Memory B cell (primary cell): Measurements from ENCODE around the gene EPB41L2.
"Not testable (repeated sequence)": the region's sequence is repeated elsewhere in the genome, so short reads cannot be mapped to it uniquely, and the experiment has no call there.

Experiments used
- ATAC-seq: fragments of 150-1000 bp; cut with Tn5 transposase; 2 replicates; pipeline ENCODE4 v1.10.0; 2021; ENCODE audit warnings: low read depth, mild to moderate bottlenecking, moderate library complexity
- DNase-seq, 2 donors: peaks; one replicate each; pipeline ENCODE4 v3.0.0; 2022; ENCODE audit warnings: low spot score in 2 of 2
- H3K27ac Mint-ChIP-seq: one replicate; pipeline ENCODE4 v1.8.0; 2022; ENCODE audit warnings: mild to moderate bottlenecking, moderate library complexity, mixed read lengths
- H3K27me3 Mint-ChIP-seq: one replicate; pipeline ENCODE4 v1.8.0; 2022; ENCODE audit warnings: mixed read lengths
- H3K36me3 Mint-ChIP-seq: one replicate; pipeline ENCODE4 v1.8.0; 2022; ENCODE audit warnings: mild to moderate bottlenecking, mixed read lengths
- H3K4me1 Mint-ChIP-seq: one replicate; pipeline ENCODE4 v1.8.0; 2022; ENCODE audit warnings: mixed read lengths
- H3K4me3 Mint-ChIP-seq: one replicate; pipeline ENCODE4 v1.8.0; 2022; ENCODE audit warnings: mild to moderate bottlenecking, moderate library complexity, mixed read lengths
- H3K9me3 Mint-ChIP-seq: one replicate; pipeline ENCODE4 v1.8.0; 2022; ENCODE audit warnings: mixed read lengths

Gene EPB41L2

DNA sequence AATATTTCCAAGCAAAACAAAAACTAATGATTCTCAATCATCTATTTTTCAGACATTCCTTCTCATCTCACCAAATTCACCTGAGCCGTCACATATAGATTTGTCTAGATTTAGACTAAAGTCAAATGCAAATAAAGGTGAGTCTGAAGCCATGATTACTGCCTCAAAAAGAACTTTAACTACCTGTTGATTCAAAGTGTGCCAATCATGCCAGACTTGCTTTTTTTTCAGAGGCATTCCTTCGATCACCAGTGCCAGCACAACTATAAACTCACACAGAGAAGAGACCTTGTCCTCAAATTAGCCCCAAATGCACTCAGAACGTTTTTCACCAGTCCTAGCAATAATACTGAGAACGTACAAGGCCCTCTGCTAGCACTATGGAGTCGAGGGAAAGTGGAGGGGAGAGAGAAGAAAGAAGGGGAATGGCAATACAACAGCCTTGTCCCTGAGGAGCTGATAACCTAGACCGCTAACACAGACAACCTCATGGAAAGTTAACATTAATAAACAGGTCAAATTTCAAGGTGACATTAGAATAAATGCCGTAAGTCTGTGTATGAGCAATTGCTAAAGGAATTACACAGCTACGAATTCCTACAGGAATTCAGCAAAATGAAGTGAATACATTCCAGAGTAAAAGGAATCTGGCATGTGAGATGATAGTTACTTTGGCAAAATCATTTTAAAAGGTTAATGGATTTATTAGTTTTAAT, 60.9 kb downstream of the EPB41L2 start:
- DNase-seq = no peak
- H3K4me3 Mint-ChIP-seq = no peak overlapping the region
- no peak for ATAC-seq
- H3K27ac Mint-ChIP-seq = no peak overlapping the region
- peaks cover 27% of the 10 kb centered on the region for H3K4me1 Mint-ChIP-seq
- H3K27me3 Mint-ChIP-seq = no peaks in the 10 kb centered on the region
- peaks cover 4% of the 10 kb centered on the region for H3K9me3 Mint-ChIP-seq
- H3K36me3 Mint-ChIP-seq = peaks cover 7% of the 10 kb centered on the region

DNA sequence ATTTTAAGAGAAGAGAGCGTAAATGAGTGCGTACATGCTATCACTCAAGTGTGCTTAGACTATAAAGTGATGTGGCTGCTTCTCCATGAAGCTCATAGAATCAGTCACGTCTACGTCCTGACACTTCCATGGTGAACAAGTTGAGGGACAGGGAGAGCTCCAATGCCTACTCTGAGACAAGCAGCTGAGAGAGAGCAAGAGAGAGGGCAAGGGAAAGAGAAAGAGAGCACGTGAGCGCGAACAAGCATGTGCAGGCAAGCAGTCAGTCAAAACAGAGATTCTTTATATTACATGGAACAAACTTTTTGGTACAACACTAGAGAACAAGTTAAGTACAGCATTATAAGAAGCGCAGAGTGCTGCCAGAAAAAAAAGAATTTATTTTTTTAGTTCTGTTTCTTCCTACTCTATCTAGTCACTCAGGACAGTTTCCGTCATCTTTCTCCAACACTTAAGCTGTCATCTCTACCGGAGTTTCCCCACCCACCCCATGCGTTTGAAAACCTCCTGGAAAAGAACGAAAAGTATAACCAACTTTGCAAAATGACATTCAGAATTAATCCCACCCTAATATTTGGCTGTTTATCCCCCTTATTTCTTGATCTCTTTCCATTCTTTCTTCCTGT, 61.8 kb downstream of the EPB41L2 start:
- no peak overlapping the region for H3K27ac Mint-ChIP-seq
- H3K36me3 Mint-ChIP-seq = peaks cover 1% of the 10 kb centered on the region
- H3K9me3 Mint-ChIP-seq = no peaks in the 10 kb centered on the region
- H3K4me1 Mint-ChIP-seq = peaks cover 24% of the 10 kb centered on the region
- no peak overlapping the region for H3K4me3 Mint-ChIP-seq
- no peak for DNase-seq
- ATAC-seq = no peak
- H3K27me3 Mint-ChIP-seq = no peaks in the 10 kb centered on the region

DNA sequence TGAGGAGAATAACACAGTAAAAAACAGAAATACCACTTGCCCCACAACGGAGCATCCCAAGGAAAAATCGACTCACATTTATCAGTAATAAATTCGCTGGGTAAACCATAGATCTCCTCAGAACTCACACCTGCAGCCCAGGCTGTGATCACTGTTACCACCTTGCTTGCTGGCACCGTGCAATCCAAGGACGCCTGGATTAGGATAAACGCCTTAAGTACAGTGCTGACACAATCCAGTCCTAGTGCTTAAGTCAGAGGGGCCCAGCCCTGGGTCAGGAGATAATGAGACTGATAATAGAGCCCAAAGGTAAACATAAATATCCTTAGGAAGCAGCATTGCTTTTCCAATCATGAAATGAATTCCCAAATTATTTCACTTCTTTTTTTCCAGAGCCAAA, 62.5 kb downstream of the EPB41L2 start:
- no peak for DNase-seq
- Mint-ChIP-seq H3K4me1 (peaks cover 22% of the 10 kb centered on the region), H3K9me3 (peaks cover 1% of the 10 kb centered on the region), H3K27ac (no peak overlapping the region), H3K36me3 (peaks cover 3% of the 10 kb centered on the region), H3K27me3 (no peaks in the 10 kb centered on the region), H3K4me3 (no peak overlapping the region)
- no peak for ATAC-seq

DNA sequence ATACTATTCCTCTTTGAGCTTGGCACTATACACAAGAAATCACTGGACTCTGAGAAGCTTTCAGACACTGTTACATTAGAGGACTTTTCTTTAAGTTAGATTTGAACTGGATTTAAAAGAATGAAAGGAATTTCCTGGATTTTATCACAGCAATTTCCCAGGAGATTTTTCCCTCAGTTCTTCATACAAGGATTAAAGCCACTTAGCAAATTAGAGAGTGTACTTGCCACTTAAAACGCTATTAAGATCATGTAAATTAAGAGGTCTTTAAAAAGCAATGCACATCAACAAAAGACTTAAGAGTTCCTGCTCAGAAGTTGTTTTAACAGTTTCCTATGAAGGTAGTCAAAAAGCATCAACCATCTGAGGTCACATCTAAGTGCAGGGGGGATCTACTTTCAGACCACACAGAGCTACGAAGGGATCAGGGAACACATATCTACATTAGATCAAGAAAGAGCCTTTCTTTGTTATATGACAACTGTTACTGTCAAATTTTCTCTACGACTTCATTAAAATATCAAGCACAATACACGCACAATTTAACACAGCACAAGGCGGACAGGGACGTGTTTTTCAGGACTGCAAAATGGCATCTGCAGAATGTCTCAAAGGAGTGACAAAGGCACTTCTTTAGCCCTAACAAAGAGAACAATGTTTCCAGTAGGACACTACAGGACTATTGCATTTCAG, 65.8 kb downstream of the EPB41L2 start:
- no peak for ATAC-seq
- Mint-ChIP-seq H3K27me3 (no peaks in the 10 kb centered on the region), H3K4me1 (peaks cover 15% of the 10 kb centered on the region), H3K27ac (no peak overlapping the region), H3K9me3 (peaks cover 1% of the 10 kb centered on the region), H3K36me3 (peaks cover 5% of the 10 kb centered on the region), H3K4me3 (no peak overlapping the region)
- no peak for DNase-seq

DNA sequence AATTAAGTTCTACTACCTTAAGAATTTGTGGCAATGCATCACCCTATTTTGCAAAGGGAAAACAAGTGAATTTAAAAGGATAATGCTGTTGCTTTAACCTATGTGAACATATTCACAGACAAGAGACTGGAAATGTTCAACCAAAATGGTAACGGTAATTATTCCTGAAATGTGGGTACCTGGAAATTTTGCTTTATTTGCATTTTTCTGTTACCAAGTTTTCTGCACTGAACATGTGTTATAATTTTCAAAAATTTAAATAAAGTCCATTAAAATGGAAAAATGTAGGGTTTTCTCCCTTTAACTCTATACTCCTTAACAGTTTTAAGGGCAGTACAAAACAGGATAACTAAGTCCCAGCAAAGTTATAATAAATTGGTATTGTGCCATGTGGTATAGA, 66.4 kb downstream of the EPB41L2 start:
- no peaks in the 10 kb centered on the region for H3K27me3 Mint-ChIP-seq
- peaks cover 1% of the 10 kb centered on the region for H3K9me3 Mint-ChIP-seq
- ATAC-seq (no peak), DNase-seq (no peak)
- no peak overlapping the region for H3K4me3 Mint-ChIP-seq
- H3K27ac Mint-ChIP-seq = no peak overlapping the region
- peaks cover 12% of the 10 kb centered on the region for H3K4me1 Mint-ChIP-seq
- peaks cover 5% of the 10 kb centered on the region for H3K36me3 Mint-ChIP-seq

DNA sequence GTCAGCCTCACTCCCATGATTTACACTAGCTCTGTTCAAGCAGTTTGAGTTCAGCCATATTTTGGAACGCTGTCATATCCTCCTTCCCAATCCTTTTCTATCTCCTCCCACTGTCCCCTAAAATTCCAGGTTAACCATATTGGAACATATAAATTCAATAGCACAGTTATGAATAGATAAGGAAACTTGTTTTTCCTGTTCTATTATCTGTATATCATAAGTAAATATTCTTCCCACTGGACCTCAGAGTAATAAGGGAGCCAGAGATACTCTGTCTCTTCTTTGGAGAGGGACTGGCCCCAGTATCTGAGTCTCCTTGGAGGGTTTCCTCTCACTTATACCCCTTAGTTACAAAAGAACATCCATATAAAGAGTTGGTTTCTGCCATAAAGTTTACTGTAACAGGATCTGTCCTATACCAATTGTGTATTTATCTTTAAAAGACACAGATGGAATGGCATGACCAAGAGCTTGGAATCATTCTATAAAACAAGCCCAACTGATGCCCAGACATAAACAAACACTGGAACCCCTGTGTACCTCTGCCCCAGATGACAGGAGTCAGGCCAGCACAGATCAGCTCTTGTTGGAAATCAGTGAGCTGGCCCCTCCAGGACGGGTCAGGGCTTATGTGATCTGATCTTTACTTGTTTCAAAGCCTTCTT, 67.1 kb downstream of the EPB41L2 start:
- Mint-ChIP-seq H3K27ac (no peak overlapping the region), H3K4me1 (peaks cover 12% of the 10 kb centered on the region), H3K36me3 (peaks cover 5% of the 10 kb centered on the region), H3K9me3 (peaks cover 1% of the 10 kb centered on the region), H3K4me3 (no peak overlapping the region), H3K27me3 (no peaks in the 10 kb centered on the region)
- DNase-seq (no peak), ATAC-seq (no peak)

DNA sequence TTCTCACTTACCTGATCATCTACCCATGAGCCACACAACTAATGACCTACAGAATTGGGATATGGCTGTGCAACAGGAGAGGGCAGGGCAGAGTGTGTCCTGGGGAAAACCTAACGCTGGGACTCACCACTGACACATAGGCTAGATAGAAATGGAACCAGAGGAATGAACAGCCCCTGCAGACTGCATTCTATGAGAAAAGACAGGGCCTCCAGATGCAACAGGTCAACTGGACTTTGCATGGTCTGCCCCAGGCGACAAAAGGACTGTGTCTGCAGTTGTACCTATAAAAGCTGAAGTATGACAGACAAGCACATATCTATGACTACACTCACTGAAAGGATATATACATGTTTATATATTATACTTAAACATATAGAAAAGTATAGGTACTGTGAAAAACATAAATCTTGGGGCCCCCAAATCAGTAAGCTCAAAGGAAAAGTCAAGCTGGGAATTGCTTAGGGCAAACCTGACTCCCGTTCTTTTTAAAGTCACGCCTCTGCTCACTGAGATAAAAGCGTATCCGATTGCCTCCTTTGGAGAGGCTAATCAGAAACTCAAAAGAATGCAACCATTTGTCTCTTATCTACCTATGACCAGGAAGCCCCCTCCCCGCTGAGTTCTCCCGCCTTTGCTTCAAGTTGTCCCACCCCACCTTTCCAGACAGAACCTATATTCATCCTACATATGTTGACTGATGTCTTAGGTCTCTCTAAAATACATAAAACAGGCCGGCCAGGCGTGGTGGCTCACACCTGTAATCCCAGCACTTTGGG, 68.5 kb downstream of the EPB41L2 start:
- Mint-ChIP-seq H3K27ac (no peak overlapping the region), H3K4me3 (no peak overlapping the region), H3K4me1 (peaks cover 12% of the 10 kb centered on the region), H3K36me3 (peaks cover 8% of the 10 kb centered on the region), H3K27me3 (no peaks in the 10 kb centered on the region), H3K9me3 (peaks cover 1% of the 10 kb centered on the region)
- DNase-seq = no peak
- ATAC-seq = no peak

DNA sequence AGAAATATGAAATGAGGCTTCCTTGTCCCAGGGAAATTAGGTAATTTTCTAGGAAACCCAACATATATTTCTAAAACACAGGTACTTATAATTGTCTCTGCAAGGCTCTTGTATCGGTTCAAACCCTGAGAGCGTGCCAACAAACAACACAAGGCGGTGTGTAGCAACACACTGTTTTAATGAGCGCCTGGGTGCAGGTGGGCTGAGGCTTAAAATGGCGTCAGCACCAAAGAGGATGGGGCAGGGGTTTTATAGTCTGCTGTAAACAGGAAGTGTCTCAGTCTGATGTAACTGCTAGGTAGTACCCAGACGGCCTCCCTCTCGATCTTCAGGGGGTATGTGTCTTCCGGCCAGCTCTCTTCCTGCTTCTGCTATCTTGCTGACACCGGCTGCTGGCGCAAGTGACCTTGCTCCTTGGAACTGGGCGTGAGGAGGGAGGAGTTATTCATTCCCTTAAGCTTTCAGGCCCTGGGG, 69.7 kb downstream of the EPB41L2 start:
- H3K27ac Mint-ChIP-seq = no peak overlapping the region
- peaks cover 7% of the 10 kb centered on the region for H3K36me3 Mint-ChIP-seq
- peaks cover 1% of the 10 kb centered on the region for H3K9me3 Mint-ChIP-seq
- DNase-seq = no peak
- ATAC-seq = no peak
- H3K4me1 Mint-ChIP-seq = peaks cover 9% of the 10 kb centered on the region
- H3K27me3 Mint-ChIP-seq = no peaks in the 10 kb centered on the region
- no peak overlapping the region for H3K4me3 Mint-ChIP-seq

DNA sequence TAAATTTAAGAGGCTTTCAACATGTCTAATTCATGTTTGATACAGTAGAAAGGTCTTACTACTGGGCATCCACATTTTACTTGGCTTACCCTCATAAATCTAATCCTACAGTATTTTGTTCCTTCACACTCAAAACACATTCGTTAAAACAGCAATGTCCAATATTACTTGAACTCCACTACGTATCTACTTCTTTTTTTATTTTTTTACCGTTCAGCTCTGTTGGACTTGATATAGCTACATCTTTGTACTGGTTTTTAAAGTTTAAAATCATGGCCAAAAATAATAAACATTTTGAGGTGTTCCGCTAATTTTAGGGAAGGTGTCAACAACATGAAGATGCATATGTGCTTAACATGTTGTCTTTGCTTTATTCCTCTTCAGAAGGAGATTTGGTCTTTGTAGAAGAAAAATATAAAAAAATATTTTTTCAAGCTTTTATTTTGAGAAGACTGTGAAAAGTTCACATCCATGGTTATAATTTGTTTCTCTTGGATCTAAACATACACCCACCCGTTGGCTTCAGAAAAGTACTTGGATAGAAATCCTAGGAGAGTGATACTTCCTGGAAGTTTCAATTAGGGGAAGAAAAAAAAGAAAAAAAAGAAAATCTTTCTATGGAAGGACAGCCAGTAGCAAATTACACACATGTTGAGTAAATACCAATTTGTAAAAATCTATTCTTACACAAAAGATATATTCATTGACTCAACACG, 71.5 kb downstream of the EPB41L2 start:
- peaks cover 1% of the 10 kb centered on the region for H3K9me3 Mint-ChIP-seq
- no peak overlapping the region for H3K4me3 Mint-ChIP-seq
- no peaks in the 10 kb centered on the region for H3K27me3 Mint-ChIP-seq
- peaks cover 7% of the 10 kb centered on the region for H3K36me3 Mint-ChIP-seq
- no peak for DNase-seq
- H3K27ac Mint-ChIP-seq = no peak overlapping the region
- H3K4me1 Mint-ChIP-seq = peaks cover 5% of the 10 kb centered on the region
- ATAC-seq = no peak

DNA sequence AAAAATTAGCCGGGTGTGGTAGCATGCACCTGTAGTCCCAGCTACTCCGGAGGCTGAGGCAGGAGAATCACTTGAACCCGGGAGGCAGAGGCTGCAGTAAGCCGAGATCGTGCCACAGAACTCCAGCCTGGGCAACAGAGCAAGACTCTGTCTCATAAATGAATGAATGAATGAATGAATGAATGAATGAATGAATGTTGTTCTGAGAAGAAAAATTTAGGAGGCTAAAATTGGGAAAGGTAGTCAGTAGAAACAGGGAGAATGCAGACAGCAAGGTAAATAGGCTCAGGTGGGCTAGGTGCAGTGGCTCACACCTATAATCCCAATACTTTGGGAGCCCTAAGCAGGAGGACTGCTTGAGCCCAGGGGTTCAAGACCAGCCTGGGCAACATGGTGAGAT, 75.5 kb downstream of the EPB41L2 start:
- H3K27me3 Mint-ChIP-seq, H3K27ac Mint-ChIP-seq, H3K4me1 Mint-ChIP-seq, H3K4me3 Mint-ChIP-seq, ATAC-seq, DNase-seq: not testable (repeated sequence)
- Mint-ChIP-seq H3K36me3 (peaks cover 20% of the 10 kb centered on the region), H3K9me3 (peaks cover 17% of the 10 kb centered on the region)

DNA sequence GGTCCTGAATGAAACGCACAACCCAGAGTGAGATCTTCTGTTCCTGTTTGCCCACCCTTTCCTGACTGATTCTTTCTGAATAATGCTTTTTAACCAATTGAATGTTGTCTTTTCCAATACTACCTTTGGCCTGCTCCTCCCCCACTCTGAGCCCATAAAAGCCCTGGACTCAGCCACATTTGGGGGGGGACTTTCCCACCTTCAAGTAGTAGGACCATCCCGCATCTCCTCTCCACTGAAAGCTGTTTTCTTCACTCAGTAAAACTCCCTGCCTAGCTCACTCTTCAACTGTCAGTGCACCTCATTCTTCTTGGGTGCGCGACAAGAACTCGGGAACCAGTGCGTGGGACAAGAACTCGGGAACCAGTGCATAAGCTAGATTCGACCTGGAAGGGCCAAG, 77.9 kb downstream of the EPB41L2 start:
- no peak for DNase-seq
- no peak overlapping the region for H3K27ac Mint-ChIP-seq

DNA sequence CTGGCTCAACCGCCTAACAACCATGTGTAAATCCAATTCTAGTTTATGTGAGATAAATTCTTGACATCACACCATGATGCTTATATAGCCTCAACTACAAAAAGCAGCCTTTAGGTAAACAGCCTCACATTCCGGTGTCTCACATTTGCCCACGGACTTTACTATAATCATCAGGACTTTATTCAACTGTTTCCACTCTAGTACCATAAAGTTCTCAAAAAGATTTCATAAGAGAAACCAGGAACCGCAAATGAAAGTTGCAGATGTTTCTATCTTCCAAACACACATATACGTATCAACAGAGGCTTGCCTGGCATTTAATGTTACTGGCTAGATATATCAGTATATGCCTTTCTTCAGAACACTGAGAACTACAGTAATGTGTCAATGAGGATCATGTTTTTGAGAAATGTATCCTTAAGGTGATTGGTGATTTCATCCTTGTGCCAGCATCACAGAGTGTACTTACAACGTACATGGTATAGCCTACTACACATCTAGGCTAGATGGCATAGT, 80.0 kb downstream of the EPB41L2 start:
- H3K4me3 Mint-ChIP-seq = no peak overlapping the region
- H3K36me3 Mint-ChIP-seq = peaks cover 22% of the 10 kb centered on the region
- H3K27ac Mint-ChIP-seq = no peak overlapping the region
- no peak for DNase-seq
- ATAC-seq = no peak
- peaks cover 12% of the 10 kb centered on the region for H3K4me1 Mint-ChIP-seq
- peaks cover 17% of the 10 kb centered on the region for H3K9me3 Mint-ChIP-seq
- H3K27me3 Mint-ChIP-seq = no peaks in the 10 kb centered on the region

More for the DNA sequence above, 77.9 kb downstream of the EPB41L2 start:
- H3K36me3 Mint-ChIP-seq = peaks cover 20% of the 10 kb centered on the region
- H3K27me3 Mint-ChIP-seq = no peaks in the 10 kb centered on the region
- H3K9me3 Mint-ChIP-seq = peaks cover 17% of the 10 kb centered on the region
- H3K4me3 Mint-ChIP-seq = no peak overlapping the region
- H3K4me1 Mint-ChIP-seq = peaks cover 2% of the 10 kb centered on the region
- ATAC-seq = no peak

DNA sequence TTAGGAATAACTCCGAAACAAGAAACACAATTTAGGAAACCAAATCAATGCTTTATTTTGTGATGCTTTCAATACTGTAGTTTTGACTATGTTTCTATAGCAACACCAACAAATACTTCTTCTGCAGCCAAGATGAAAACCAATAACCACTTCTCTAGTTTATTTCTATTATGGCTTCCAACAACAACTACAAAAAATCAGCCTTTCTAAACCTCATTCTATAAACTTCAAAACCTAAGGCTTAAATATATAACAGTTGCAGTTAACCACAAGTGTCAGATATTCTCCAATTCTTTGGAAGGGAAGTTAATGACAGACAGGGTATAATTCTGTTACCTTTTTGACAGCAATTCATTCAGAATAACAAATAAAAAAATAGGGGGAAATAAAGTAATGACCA, 80.9 kb downstream of the EPB41L2 start:
- peaks cover 12% of the 10 kb centered on the region for H3K4me1 Mint-ChIP-seq
- ATAC-seq (no peak), DNase-seq (no peak)
- peaks cover 22% of the 10 kb centered on the region for H3K36me3 Mint-ChIP-seq
- H3K27me3 Mint-ChIP-seq = no peaks in the 10 kb centered on the region
- no peak overlapping the region for H3K4me3 Mint-ChIP-seq
- H3K27ac Mint-ChIP-seq = no peak overlapping the region
- peaks cover 17% of the 10 kb centered on the region for H3K9me3 Mint-ChIP-seq
